ENCODE measurements around the gene GSDME.
A peak's percentile ranks its signal among the peaks of the same experiment; 100 is the strongest.

DNA sequence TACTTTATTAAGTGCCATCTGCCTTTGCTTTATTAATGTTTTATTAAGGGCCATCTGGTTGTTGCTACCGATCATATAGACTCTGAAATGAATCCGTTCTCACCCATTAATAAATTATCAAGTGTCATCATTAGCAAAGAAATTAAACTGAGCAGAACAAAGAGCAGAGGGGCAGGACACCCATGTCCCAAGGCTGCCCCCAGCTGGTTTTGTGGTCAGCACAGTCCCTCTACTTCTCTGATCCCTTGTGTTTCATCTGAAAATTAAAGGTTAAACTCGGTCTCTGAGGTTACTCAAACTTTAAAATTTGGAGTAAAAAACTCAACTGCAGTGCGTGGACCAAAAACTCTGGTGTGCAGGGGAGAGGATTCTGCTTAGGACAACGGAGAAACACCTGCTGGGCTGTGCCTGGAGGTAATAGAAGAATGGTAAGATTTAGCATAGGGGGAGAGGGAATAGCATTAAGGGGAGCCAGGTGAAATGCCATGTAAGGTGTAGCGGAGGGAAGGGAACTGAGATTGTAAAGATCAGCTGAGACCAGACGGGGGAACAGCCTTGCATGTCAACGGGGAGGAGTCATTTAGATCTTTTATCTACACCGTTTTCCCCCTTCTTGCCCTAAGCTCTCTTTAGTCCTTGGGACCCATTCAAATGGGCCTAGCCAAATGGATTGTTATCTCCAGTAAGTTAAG, 10.8 kb upstream of the GSDME start:
- no peak for TF ChIP-seq EZH2 (IDR thresholded peaks at IDR 0.05; ENCODE audit: low read length, missing control alignments)
- TF ChIP-seq, protein P1, sequence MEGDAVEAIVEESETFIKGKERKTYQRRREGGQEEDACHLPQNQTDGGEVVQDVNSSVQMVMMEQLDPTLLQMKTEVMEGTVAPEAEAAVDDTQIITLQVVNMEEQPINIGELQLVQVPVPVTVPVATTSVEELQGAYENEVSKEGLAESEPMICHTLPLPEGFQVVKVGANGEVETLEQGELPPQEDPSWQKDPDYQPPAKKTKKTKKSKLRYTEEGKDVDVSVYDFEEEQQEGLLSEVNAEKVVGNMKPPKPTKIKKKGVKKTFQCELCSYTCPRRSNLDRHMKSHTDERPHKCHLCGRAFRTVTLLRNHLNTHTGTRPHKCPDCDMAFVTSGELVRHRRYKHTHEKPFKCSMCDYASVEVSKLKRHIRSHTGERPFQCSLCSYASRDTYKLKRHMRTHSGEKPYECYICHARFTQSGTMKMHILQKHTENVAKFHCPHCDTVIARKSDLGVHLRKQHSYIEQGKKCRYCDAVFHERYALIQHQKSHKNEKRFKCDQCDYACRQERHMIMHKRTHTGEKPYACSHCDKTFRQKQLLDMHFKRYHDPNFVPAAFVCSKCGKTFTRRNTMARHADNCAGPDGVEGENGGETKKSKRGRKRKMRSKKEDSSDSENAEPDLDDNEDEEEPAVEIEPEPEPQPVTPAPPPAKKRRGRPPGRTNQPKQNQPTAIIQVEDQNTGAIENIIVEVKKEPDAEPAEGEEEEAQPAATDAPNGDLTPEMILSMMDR (conservative IDR thresholded peaks at IDR 0.05 in 1 of 2, IDR thresholded peaks at IDR 0.05 in 1 of 2; ENCODE audit: low read depth in 1 of 2, low read length in 2 of 2), result peak in 1 of 2 donors; percentile 15

Data from fibroblast of lung (primary cell).